Gastroesophageal sphincter (tissue), 4 donors: Measurements from ENCODE around the gene SHC4. TPM values are rescaled to one million over a fixed set of nuclear protein-coding genes. Genes with fewer than 3 reads are reported as not detected.

ENCODE experiments used
- ATAC-seq: fragments of 150-250 bp; one replicate; pipeline ENCODE4 v1.9.1; 2016; ENCODE audit warnings: mild to moderate bottlenecking, moderate library complexity
- H3K27ac ChIP-seq, 4 donors: fragments of 200-600 bp; sonication (generic) in 3 of 4; 1 replicate in 3 of 4; 2 replicates in 1 of 4; pipeline ENCODE4 v1.5.1; 2016 to 2019
- H3K27me3 ChIP-seq: fragments of 200-600 bp; sonication (generic); one replicate; pipeline ENCODE4 v1.5.1; 2019
- H3K36me3 ChIP-seq, 2 donors: fragments of 200-600 bp; sonication (generic); one replicate each; pipeline ENCODE4 v1.5.1; 2019; ENCODE audit warnings: control low read depth in 1 of 2
- H3K4me1 ChIP-seq, 3 donors: fragments of 200-600 bp; sonication (generic); 1 replicate in 2 of 3; 2 replicates in 1 of 3; pipeline ENCODE4 v1.5.1; 2016 to 2019; ENCODE audit warnings: control low read depth in 2 of 3
- H3K4me3 ChIP-seq, 2 donors: fragments of 200-600 bp; sonication (generic); one replicate each; pipeline ENCODE4 v1.5.1; 2019; ENCODE audit warnings: mild to moderate bottlenecking in 1 of 2, moderate library complexity in 1 of 2
- H3K9me3 ChIP-seq, 3 donors: fragments of 200-600 bp; sonication (generic); one replicate each; pipeline ENCODE4 v1.5.1; 2017 to 2019; ENCODE audit warnings: control low read depth in 2 of 3
- EP300 ChIP-seq: sonication (generic); formaldehyde crosslinking; IDR thresholded peaks from one replicate; pipeline ENCODE4 v1.6.1; 2017; ENCODE audit warnings: antibody characterized with exemption, mild to moderate bottlenecking
- POLR2A ChIP-seq, 2 donors: fragments of 450-650 bp; IDR thresholded peaks; one replicate each; pipeline ENCODE4 v1.6.1; 2017; ENCODE audit warnings: antibody characterized with exemption in 2 of 2, mild to moderate bottlenecking in 2 of 2, moderate library complexity in 1 of 2
- POLR2AphosphoS5 ChIP-seq: sonication (generic); formaldehyde crosslinking; IDR thresholded peaks from one replicate; pipeline ENCODE4 v1.6.1; 2017; ENCODE audit warnings: antibody characterized with exemption
- WGBS, 2 donors: methylation state at CpG; one replicate each; pipeline ENCODE4 v1.1.5; 2018; ENCODE audit warnings: low coverage in 1 of 2; 5-methylcytosine and 5-hydroxymethylcytosine counted together
- total RNA-seq, 4 donors: library from RNA; depleted of rRNA; stranded (reverse); fragments of >200 nt; gene quantifications; one replicate each; pipeline ENCODE4 v1.1.0, GENCODE V29; 2016
- TF ChIP-seq, protein P1 (sequence below), 4 experiments: fragments of 200-600 bp in 2 of 4; fragments of 450-650 bp in 2 of 4; sonication (generic) in 1 of 4; IDR thresholded peaks; one replicate each; pipeline ENCODE4 v1.5.1; 2017 to 2019; ENCODE audit warnings: antibody characterized with exemption in 4 of 4, mild to moderate bottlenecking in 2 of 4, moderate library complexity in 2 of 4

Gene SHC4
- total RNA-seq, 4 donors from 2014 or later = 1.4 to 4.2 (median 2.1) TPM

DNA sequence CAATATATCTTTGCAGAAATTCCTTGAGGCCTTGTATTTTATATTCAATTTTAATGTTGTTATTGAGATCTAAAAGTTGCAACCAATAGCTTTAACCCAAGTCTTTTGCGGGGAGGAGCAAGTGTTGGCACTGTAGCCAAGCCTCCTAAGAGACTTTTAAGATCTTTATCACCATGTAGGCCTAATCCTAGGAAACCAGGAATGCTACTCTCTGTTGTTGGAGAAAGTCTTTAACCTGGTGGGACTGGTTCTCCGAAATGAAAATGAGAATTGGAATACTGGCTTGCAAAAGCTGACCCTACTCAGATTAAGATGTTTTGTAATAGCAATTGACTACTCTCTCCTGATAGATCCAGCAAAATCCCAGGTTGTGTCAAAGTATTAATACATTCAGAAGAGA lies 25.8 kb downstream of the SHC4 start:
- Histone ChIP-seq H3K27ac (no peak overlapping the region), H3K4me1 (no peaks in the 10 kb centered on the region), H3K9me3 (no peaks in the 10 kb centered on the region), H3K27me3 (no peaks in the 10 kb centered on the region), H3K36me3 (no peaks in the 10 kb centered on the region), H3K4me3 (no peak overlapping the region)
- TF ChIP-seq, protein P1, sequence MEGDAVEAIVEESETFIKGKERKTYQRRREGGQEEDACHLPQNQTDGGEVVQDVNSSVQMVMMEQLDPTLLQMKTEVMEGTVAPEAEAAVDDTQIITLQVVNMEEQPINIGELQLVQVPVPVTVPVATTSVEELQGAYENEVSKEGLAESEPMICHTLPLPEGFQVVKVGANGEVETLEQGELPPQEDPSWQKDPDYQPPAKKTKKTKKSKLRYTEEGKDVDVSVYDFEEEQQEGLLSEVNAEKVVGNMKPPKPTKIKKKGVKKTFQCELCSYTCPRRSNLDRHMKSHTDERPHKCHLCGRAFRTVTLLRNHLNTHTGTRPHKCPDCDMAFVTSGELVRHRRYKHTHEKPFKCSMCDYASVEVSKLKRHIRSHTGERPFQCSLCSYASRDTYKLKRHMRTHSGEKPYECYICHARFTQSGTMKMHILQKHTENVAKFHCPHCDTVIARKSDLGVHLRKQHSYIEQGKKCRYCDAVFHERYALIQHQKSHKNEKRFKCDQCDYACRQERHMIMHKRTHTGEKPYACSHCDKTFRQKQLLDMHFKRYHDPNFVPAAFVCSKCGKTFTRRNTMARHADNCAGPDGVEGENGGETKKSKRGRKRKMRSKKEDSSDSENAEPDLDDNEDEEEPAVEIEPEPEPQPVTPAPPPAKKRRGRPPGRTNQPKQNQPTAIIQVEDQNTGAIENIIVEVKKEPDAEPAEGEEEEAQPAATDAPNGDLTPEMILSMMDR (IDR thresholded peaks at IDR 0.05) = no peak
- TF ChIP-seq POLR2AphosphoS5 = no peak
- TF ChIP-seq POLR2A (IDR thresholded peaks at IDR 0.05) = no peak
- TF ChIP-seq EP300 = no peak
- ATAC-seq = no peak
- WGBS, 2 donors = 94 to 100% methylated on average over 1 to 2 of the region's 2 CpGs

DNA sequence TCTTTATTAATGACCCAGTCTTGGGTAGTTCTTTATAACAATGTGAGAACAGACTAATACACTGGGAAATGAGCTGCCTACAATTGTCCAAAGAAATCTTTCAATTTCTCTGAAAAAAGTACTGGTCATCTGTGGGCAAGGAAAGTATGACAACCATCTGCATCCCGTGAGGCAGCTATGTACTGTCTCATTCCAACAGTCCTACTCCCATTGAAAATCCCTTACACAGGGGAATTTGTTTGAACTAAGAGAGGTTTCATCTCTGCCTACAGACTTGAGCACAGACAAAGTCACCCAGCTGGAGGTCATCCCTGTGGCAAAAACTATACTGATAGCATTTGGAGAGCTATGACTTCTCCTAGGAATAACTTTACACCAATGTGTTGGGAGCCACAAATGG lies 27.1 kb downstream of the SHC4 start:
- Histone ChIP-seq H3K9me3 (no peaks in the 10 kb centered on the region), H3K36me3 (no peaks in the 10 kb centered on the region), H3K4me1 (no peaks in the 10 kb centered on the region), H3K4me3 (no peak overlapping the region), H3K27me3 (no peaks in the 10 kb centered on the region), H3K27ac (no peak overlapping the region)
- 57 to 67% methylated on average over 1 of the region's 1 CpG for WGBS, 2 donors
- no peak for ATAC-seq
- TF ChIP-seq POLR2AphosphoS5 (no peak), EP300 (no peak), POLR2A (IDR thresholded peaks at IDR 0.05) (no peak)
- TF ChIP-seq, protein P1 (IDR thresholded peaks at IDR 0.05) = no peak

DNA sequence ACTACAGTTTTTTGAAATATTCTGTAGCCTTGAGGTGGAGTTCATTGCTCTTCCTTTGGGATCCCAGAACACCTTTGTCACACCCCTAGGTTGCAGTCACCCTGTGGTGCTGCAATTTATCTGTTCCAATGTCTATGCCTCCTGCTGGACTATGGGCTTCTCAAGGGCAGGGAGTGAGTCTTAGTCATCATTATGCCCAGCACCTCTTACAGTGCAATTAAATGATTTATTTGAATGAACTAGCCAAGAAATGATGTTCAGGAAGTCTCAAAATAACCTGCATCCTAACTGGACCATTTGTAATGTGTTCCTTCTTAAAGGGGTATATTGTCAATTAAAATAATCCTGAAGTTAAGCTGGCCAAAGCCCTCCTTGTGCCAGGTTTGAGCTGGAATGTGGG lies 28.5 kb downstream of the SHC4 start:
- H3K4me1 ChIP-seq = no peaks in the 10 kb centered on the region
- no peaks in the 10 kb centered on the region for H3K9me3 ChIP-seq
- H3K4me3 ChIP-seq = no peak overlapping the region
- no peaks in the 10 kb centered on the region for H3K36me3 ChIP-seq
- no peaks in the 10 kb centered on the region for H3K27me3 ChIP-seq
- ATAC-seq = no peak
- TF ChIP-seq POLR2AphosphoS5 = no peak
- TF ChIP-seq EP300 = no peak
- TF ChIP-seq POLR2A (IDR thresholded peaks at IDR 0.05) = no peak
- TF ChIP-seq, protein P1 (IDR thresholded peaks at IDR 0.05) = no peak
- H3K27ac ChIP-seq = no peak overlapping the region

DNA sequence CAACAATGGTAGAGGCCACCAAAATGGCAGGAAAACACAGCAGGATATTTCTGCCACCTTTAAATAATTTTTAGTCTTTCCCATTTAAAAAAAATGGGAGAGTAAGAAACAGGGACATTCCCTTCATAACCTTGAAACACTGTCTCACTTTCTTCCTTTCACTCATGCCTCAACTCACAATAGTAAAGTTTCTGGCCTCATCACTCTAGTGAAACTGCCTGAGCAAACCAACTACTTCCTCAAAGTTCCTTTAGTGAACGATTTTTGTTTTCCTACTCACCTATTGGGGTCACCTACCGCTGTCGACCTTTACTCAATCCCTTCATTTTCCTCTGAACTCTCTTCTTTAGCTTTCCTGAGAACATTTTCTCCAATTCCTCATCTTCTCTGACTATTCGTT lies 33.0 kb downstream of the SHC4 start:
- no peak overlapping the region for H3K4me3 ChIP-seq
- no peak for ATAC-seq
- no peak overlapping the region for H3K27ac ChIP-seq
- no peaks in the 10 kb centered on the region for H3K36me3 ChIP-seq
- WGBS, 2 donors = 65 to 77% methylated on average over 4 of the region's 4 CpGs
- H3K27me3 ChIP-seq = no peaks in the 10 kb centered on the region
- H3K9me3 ChIP-seq = no peaks in the 10 kb centered on the region
- no peaks in the 10 kb centered on the region for H3K4me1 ChIP-seq
- TF ChIP-seq EP300 (no peak), POLR2A (IDR thresholded peaks at IDR 0.05) (no peak), POLR2AphosphoS5 (no peak)
- TF ChIP-seq, protein P1 (IDR thresholded peaks at IDR 0.05) = no peak

DNA sequence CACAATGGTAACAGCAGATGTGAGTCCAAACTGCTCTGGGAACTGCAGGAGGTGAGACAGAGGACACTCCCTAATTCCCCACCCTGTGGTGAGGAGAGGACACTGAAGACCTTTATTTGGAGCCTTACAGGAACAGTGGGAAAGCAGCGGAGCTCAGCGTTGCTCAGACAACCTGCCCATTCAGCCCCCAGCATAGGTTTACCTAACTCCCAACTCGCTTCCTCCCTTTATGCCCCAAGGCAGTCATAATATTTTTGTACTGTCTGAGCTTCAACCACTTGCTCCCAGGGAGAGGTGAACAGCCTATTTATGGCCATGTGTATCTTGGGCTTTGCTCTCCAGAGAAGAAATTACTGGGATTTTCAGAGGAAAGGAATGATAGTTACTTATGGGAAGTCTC lies 34.1 kb downstream of the SHC4 start:
- no peak for ATAC-seq
- H3K9me3 ChIP-seq = no peaks in the 10 kb centered on the region
- H3K4me1 ChIP-seq = no peaks in the 10 kb centered on the region
- TF ChIP-seq, protein P1 (IDR thresholded peaks at IDR 0.05) = no peak
- TF ChIP-seq POLR2A (IDR thresholded peaks at IDR 0.05) = no peak
- no peak for TF ChIP-seq POLR2AphosphoS5
- no peak for TF ChIP-seq EP300
- H3K36me3 ChIP-seq = no peaks in the 10 kb centered on the region
- 71 to 75% methylated on average over 1 to 3 of the region's 3 CpGs for WGBS, 2 donors
- no peaks in the 10 kb centered on the region for H3K27me3 ChIP-seq
- H3K4me3 ChIP-seq = no peak overlapping the region
- no peak overlapping the region for H3K27ac ChIP-seq
